ENCODE measurements around the gene GNG8.

The GNG8 gene

GRCh38 chr19:46618670-46619231 lies 17.3 kb downstream of the GNG8 start:
- no peak for DNase-seq (ENCODE audit: low spot score)

- no peak for DNase-seq (ENCODE audit: low spot score)
These were observed 18.4 kb downstream of the GNG8 start for GRCh38 chr19:46617601-46618000.

- DNase-seq (ENCODE audit: low spot score), result no peak
These were observed 19.2 kb downstream of the GNG8 start for GRCh38 chr19:46616631-46617322.

- DNase-seq (ENCODE audit: low spot score), result no peak
These were observed 20.0 kb downstream of the GNG8 start for GRCh38 chr19:46615966-46616365.

- DNase-seq (ENCODE audit: low spot score), result peak; percentile 86
These were observed 21.8 kb downstream of the GNG8 start for GRCh38 chr19:46614114-46614722.

- no peak for DNase-seq (ENCODE audit: low spot score)
These were observed 22.5 kb downstream of the GNG8 start for GRCh38 chr19:46613525-46613924.

- no peak for DNase-seq (ENCODE audit: low spot score)
These were observed 24.2 kb downstream of the GNG8 start for GRCh38 chr19:46611776-46612175.

GRCh38 chr19:46610851-46611770 lies 24.9 kb downstream of the GNG8 start:
- peak; percentile 60 for DNase-seq (ENCODE audit: low spot score)

GRCh38 chr19:46610413-46610775 lies 25.6 kb downstream of the GNG8 start:
- DNase-seq (ENCODE audit: low spot score), result no peak

GRCh38 chr19:46609511-46610412 lies 26.2 kb downstream of the GNG8 start:
- peak; percentile 51 for DNase-seq (ENCODE audit: low spot score)

GRCh38 chr19:46608581-46609345 lies 27.2 kb downstream of the GNG8 start:
- no peak for DNase-seq (ENCODE audit: low spot score)

GRCh38 chr19:46608178-46608577 lies 27.8 kb downstream of the GNG8 start:
- DNase-seq (ENCODE audit: low spot score), result no peak

- DNase-seq (ENCODE audit: low spot score), result peak; percentile 41
These were observed 28.6 kb downstream of the GNG8 start for GRCh38 chr19:46607448-46607841.

GRCh38 chr19:46606681-46607447 lies 29.1 kb downstream of the GNG8 start:
- peak; percentile 56 for DNase-seq (ENCODE audit: low spot score)

- DNase-seq (ENCODE audit: low spot score), result no peak
These were observed 30.0 kb downstream of the GNG8 start for GRCh38 chr19:46606019-46606418.

- no peak for DNase-seq (ENCODE audit: low spot score)
These were observed 30.6 kb downstream of the GNG8 start for GRCh38 chr19:46605356-46605821.

- peak; percentile 59 for DNase-seq (ENCODE audit: low spot score)
These were observed 31.1 kb downstream of the GNG8 start for GRCh38 chr19:46604781-46605355.

GRCh38 chr19:46603752-46604231 lies 32.2 kb downstream of the GNG8 start:
- DNase-seq (ENCODE audit: low spot score), result peak; percentile 36

- DNase-seq (ENCODE audit: low spot score), result peak; percentile 57
These were observed 32.8 kb downstream of the GNG8 start for GRCh38 chr19:46603195-46603637.
